Thyroid gland (tissue), 4 donors: ENCODE data around the gene GPR12.

Experiments used
- CTCF ChIP-seq, 6 experiments: fragments of 200-600 bp in 3 of 6; fragments of 450-650 bp in 3 of 6; sonication (generic) in 3 of 6; IDR thresholded peaks; one replicate each; pipeline ENCODE4 v1.5.1; 2016 to 2019; ENCODE audit warnings: antibody characterized with exemption in 6 of 6, mild to moderate bottlenecking in 2 of 6, inconsistent platforms in 1 of 6, moderate library complexity in 1 of 6
- POLR2A ChIP-seq, 2 donors: fragments of 450-650 bp; IDR thresholded peaks; one replicate each; pipeline ENCODE4 v1.6.1; 2017; ENCODE audit warnings: antibody characterized with exemption in 2 of 2, mild to moderate bottlenecking in 2 of 2, moderate library complexity in 1 of 2

- no peak for TF ChIP-seq CTCF (IDR thresholded peaks at IDR 0.05)
- no peak for TF ChIP-seq POLR2A (IDR thresholded peaks at IDR 0.05)
Measured at GRCh38 chr13:26779321-26779720, 18.7 kb upstream of the GPR12 start.
